IPS-15b (cell line): ENCODE results near the gene TMEM213.
"Not testable (repeated sequence)": the region's sequence is repeated elsewhere in the genome, so short reads cannot be mapped to it uniquely, and the experiment has no call there.

Experiments used
- H3K27me3 ChIP-seq: one replicate; pipeline ENCODE4 v1.6.1; 2013; ENCODE audit warnings: low read length; ENCODE audit not compliant: control insufficient read depth, insufficient read depth
- H3K36me3 ChIP-seq: one replicate; pipeline ENCODE4 v1.6.1; 2013; ENCODE audit warnings: low read length; ENCODE audit not compliant: control insufficient read depth, insufficient read depth
- H3K4me1 ChIP-seq: one replicate; pipeline ENCODE4 v1.6.1; 2013; ENCODE audit warnings: mild to moderate bottlenecking, low read length; ENCODE audit not compliant: control insufficient read depth, insufficient read depth
- H3K4me3 ChIP-seq: one replicate; pipeline ENCODE4 v1.5.1; 2013; ENCODE audit warnings: low read depth, low read length
- H3K9ac ChIP-seq: one replicate; pipeline ENCODE4 v1.6.1; 2013; ENCODE audit warnings: low read depth, mild to moderate bottlenecking, low read length
- H3K9me3 ChIP-seq: one replicate; pipeline ENCODE4 v1.6.1; 2013; ENCODE audit warnings: mild to moderate bottlenecking, low read length; ENCODE audit not compliant: control insufficient read depth, insufficient read depth

The TMEM213 gene

DNA sequence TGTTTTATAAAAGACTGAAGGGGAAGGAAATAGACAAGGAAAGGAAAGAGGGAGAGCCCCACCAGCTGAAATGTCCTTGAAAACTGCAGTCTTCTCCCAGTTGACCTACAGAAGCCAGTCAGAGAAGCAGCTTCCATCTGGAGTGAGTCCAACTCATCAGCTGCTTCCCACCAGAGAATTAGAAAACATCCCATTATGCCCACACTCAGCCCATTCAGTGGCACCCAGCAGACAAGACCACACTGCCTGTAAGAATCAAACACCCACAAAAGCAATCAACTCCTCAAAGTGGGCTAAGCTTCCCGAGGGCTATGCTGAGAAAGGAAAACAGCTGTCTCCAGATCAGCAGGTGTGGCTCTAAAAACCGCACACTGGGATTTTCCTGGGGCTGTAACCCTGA lies 29.6 kb upstream of the TMEM213 start:
- no peaks in the 10 kb centered on the region for H3K9me3 ChIP-seq
- H3K36me3 ChIP-seq = no peaks in the 10 kb centered on the region
- H3K4me1 ChIP-seq = peaks cover 3% of the 10 kb centered on the region
- no peak overlapping the region for H3K4me3 ChIP-seq
- H3K27me3 ChIP-seq = peaks cover 4% of the 10 kb centered on the region
- no peak overlapping the region for H3K9ac ChIP-seq

DNA sequence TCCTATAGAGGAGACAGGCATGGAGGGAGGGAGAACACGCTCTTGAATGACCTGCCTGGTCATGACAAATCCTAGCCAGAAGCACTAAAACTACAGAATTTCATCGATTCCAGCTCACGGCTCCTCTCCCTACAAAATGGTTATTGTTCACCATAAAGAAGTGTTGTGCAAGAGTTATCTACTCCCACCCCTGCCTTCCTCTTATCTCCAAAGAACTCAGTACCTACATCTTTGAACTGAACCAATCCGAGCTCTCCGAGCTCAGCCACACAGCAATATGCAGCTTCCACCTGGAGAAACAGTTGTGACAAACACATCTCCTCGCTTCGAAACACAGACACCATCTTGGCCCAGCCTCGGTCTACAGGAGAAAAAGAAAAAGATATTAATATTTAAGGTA lies 26.9 kb upstream of the TMEM213 start:
- peaks cover 7% of the 10 kb centered on the region for H3K27me3 ChIP-seq
- no peaks in the 10 kb centered on the region for H3K9me3 ChIP-seq
- H3K36me3 ChIP-seq = no peaks in the 10 kb centered on the region
- no peak overlapping the region for H3K9ac ChIP-seq
- H3K4me1 ChIP-seq = peaks cover 8% of the 10 kb centered on the region
- H3K4me3 ChIP-seq = no peak overlapping the region

DNA sequence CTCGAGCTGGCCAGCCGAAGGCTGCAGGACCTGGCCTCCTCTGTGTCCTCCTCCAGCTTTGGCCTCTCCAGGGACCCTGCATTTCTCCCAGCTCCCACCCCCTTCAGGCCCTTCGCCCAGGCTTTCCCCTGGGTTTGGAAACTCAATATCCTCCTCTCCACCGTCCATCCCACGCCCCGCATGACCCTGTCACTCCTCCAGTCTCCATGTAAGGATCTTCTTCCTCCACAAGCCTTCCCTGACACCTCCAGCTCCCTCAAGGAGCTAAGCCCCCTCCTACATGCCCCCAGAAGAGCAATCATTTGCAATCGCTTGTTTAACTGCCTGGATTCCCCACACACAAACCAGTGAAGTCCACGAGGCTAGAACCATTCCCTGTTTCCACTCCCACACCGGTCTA lies 24.6 kb upstream of the TMEM213 start:
- H3K4me3 ChIP-seq = peak overlapping the region; percentile 39
- H3K9ac ChIP-seq = peak overlapping the region; percentile 60
- no peaks in the 10 kb centered on the region for H3K9me3 ChIP-seq
- peaks cover 7% of the 10 kb centered on the region for H3K27me3 ChIP-seq
- peaks cover 8% of the 10 kb centered on the region for H3K4me1 ChIP-seq
- no peaks in the 10 kb centered on the region for H3K36me3 ChIP-seq

DNA sequence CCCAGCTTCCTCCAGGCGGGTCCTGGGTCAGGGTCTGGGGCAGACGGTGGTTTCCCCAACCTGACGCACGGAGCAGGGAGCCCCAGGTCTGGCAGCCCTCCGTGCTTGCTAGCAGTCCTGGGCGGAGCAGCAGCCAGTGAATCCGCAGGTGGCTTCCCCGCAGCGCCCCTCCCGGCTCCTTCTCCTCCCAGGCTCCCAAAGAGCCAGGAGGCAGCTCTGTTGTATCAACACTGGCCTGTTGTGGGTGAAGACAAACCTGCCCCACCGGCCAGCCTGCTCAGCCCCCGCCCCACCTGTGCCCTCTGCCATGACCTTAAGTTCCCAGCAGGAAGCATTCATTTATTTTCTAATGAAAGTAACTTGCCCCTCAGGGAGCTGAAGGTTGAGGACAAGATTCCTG lies 24.0 kb upstream of the TMEM213 start:
- H3K36me3 ChIP-seq = no peaks in the 10 kb centered on the region
- H3K9me3 ChIP-seq = no peaks in the 10 kb centered on the region
- H3K9ac ChIP-seq = peak overlapping the region; percentile 60
- peaks cover 11% of the 10 kb centered on the region for H3K4me1 ChIP-seq
- H3K4me3 ChIP-seq = peak overlapping the region; percentile 39
- H3K27me3 ChIP-seq = peaks cover 7% of the 10 kb centered on the region

GRCh38 chr7:138776166-138776833 lies 21.5 kb upstream of the TMEM213 start:
- peaks cover 7% of the 10 kb centered on the region for H3K27me3 ChIP-seq
- no peak overlapping the region for H3K9ac ChIP-seq
- no peaks in the 10 kb centered on the region for H3K36me3 ChIP-seq
- H3K4me3 ChIP-seq = no peak overlapping the region
- H3K4me1 ChIP-seq = peaks cover 12% of the 10 kb centered on the region
- no peaks in the 10 kb centered on the region for H3K9me3 ChIP-seq

- Histone ChIP-seq H3K9me3 (no peaks in the 10 kb centered on the region), H3K36me3 (no peaks in the 10 kb centered on the region), H3K9ac (no peak overlapping the region), H3K4me1 (peaks cover 7% of the 10 kb centered on the region), H3K4me3 (no peak overlapping the region), H3K27me3 (no peaks in the 10 kb centered on the region)
These were observed 16.8 kb upstream of the TMEM213 start for GRCh38 chr7:138781004-138781403.

- no peaks in the 10 kb centered on the region for H3K9me3 ChIP-seq
- peaks cover 3% of the 10 kb centered on the region for H3K4me1 ChIP-seq
- H3K36me3 ChIP-seq = no peaks in the 10 kb centered on the region
These were observed 13.1 kb upstream of the TMEM213 start for GRCh38 chr7:138784692-138785091.

GRCh38 chr7:138785587-138786437 lies 12.0 kb upstream of the TMEM213 start:
- H3K9ac ChIP-seq = no peak overlapping the region
- H3K36me3 ChIP-seq = no peaks in the 10 kb centered on the region
- H3K4me3 ChIP-seq = no peak overlapping the region
- H3K27me3 ChIP-seq = no peaks in the 10 kb centered on the region
- peaks cover 3% of the 10 kb centered on the region for H3K4me1 ChIP-seq
- no peaks in the 10 kb centered on the region for H3K9me3 ChIP-seq

More at GRCh38 chr7:138784692-138785091, 13.1 kb upstream of the TMEM213 start:
- H3K9ac ChIP-seq = no peak overlapping the region
- H3K4me3 ChIP-seq = no peak overlapping the region
- H3K27me3 ChIP-seq = no peaks in the 10 kb centered on the region

DNA sequence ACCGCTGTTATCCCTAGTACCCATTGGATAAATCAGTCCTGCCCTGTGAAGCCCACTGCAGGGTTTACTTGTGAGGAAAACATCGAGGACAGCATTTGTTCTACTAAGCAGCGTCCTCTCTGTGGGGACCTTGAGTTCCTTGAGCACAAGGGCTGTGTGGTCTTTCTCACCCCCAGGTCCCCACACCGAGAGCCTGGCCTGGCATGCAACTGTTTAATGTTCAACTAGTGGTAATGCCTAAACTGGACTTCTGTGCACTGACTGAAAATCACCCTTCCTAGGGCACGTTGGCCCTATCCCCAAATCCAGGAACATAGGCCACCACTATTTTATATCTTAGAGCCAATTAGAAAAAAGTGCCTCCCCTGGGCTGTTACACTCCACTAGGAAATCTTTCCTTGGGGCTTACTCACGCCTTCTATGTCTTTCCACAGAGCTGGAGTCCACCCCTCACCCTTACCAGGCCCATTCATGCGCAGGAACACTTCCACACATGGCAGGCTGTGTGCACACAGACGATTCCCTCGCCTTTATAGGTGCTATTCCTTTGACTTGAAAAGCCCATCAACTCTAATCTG lies 1.7 kb upstream of the TMEM213 start:
- Histone ChIP-seq H3K9me3 (no peaks in the 10 kb centered on the region), H3K4me3 (no peak overlapping the region), H3K4me1 (peaks cover 15% of the 10 kb centered on the region), H3K36me3 (no peaks in the 10 kb centered on the region), H3K27me3 (no peaks in the 10 kb centered on the region), H3K9ac (no peak overlapping the region)

DNA sequence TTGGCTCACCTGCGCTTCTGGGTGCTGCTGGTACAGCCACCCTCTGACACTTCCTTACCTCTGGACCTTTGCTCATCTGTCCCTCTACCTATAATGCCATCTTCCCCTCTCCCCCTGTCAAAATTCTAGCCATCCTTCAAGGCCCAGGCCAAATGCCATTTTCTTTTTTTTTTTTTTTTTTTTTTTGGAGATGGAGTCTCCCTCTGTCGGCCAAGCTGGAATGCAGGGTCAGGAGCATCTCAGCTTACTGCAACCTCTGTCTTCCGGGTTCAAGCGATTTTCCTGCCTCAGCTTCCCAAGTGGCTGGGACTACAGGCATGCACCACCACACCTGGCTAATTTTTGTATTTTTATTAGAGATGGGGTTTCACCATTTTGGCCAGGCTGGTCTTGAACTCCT lies 748 bp upstream of the TMEM213 start:
- not testable (repeated sequence) for H3K4me3 ChIP-seq, H3K9ac ChIP-seq, H3K9me3 ChIP-seq, H3K36me3 ChIP-seq, H3K27me3 ChIP-seq
- peaks cover 15% of the 10 kb centered on the region for H3K4me1 ChIP-seq

GRCh38 chr7:138798836-138799235 lies 1.0 kb downstream of the TMEM213 start:
- no peak overlapping the region for H3K4me3 ChIP-seq
- H3K36me3 ChIP-seq = no peaks in the 10 kb centered on the region
- peaks cover 15% of the 10 kb centered on the region for H3K4me1 ChIP-seq
- no peak overlapping the region for H3K9ac ChIP-seq
- H3K9me3 ChIP-seq = no peaks in the 10 kb centered on the region
- H3K27me3 ChIP-seq = no peaks in the 10 kb centered on the region
